Measurements from ENCODE around the gene DPM3. TPM values are rescaled to one million over a fixed set of nuclear protein-coding genes. Genes with fewer than 3 reads are reported as not detected.

Gene DPM3
- total and polyA plus RNA-seq, 2 of the 13 experiments (the other 11 are each of a cell fraction or from before 2014, with no cell fraction given) = 23.2 to 53.4 TPM

DNA sequence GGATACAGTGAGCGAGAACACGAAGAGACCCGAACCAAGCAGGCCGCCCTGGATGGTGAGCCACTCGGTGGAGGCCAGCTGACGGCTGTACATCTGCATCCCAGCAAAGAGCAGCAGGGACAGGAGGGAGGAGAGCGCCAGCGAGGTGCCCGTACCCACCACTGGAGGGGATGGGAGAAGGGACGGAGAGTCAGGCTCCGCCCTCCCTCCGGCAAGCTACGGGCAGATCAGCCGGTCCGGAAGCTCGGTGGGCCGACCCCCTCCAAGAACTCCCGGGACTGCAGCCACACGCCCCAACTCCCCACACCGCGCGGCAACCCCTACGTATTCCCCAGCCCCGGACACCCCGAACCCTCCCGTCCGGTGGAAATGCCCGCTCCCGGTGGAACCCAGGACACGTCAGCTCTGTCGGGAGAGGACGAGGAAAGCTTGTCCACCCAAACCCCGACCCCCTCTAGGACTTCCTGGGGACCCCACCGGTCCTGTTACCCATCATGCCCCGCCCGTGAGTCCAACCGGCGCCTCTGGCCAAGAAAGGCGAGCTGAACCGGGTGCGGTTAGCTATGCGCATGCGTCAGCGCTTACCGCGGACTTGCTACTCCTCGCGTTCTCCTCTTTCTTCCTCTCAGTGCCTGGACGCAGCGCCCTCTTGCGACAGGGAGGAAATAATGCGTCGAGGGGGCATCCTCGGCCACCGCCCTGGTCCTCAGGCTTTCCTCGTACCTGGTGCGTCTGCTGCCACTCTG, 32.6 kb upstream of the DPM3 start, which contains the start of gene KRTCAP2 (continued):
- TF ChIP-seq CC2D1A (CRISPR knock-in tag; IDR thresholded peaks at IDR 0.05) = no peak
- TF ChIP-seq, protein P1, sequence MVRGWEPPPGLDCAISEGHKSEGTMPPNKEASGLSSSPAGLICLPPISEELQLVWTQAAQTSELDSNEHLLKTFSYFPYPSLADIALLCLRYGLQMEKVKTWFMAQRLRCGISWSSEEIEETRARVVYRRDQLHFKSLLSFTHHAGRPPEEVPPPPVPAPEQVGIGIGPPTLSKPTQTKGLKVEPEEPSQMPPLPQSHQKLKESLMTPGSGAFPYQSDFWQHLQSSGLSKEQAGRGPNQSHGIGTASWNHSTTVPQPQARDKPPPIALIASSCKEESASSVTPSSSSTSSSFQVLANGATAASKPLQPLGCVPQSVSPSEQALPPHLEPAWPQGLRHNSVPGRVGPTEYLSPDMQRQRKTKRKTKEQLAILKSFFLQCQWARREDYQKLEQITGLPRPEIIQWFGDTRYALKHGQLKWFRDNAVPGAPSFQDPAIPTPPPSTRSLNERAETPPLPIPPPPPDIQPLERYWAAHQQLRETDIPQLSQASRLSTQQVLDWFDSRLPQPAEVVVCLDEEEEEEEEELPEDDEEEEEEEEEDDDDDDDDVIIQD (CRISPR knock-in tag; IDR thresholded peaks at IDR 0.05; ENCODE audit: low read depth) = peak; percentile 65; the same call in 1 of the 2 replicates
- no peak for TF ChIP-seq ZNF564 (CRISPR knock-in tag; IDR thresholded peaks at IDR 0.05)
- TF ChIP-seq THYN1 (CRISPR knock-in tag; IDR thresholded peaks at IDR 0.05; ENCODE audit: borderline replicate concordance, low read depth) = no peak
- TF ChIP-seq ZNF44 (CRISPR knock-in tag; IDR thresholded peaks at IDR 0.05) = 0 out of 2 replicates have a peak, but pooled peaks have one; percentile 88
- TF ChIP-seq, protein P2, sequence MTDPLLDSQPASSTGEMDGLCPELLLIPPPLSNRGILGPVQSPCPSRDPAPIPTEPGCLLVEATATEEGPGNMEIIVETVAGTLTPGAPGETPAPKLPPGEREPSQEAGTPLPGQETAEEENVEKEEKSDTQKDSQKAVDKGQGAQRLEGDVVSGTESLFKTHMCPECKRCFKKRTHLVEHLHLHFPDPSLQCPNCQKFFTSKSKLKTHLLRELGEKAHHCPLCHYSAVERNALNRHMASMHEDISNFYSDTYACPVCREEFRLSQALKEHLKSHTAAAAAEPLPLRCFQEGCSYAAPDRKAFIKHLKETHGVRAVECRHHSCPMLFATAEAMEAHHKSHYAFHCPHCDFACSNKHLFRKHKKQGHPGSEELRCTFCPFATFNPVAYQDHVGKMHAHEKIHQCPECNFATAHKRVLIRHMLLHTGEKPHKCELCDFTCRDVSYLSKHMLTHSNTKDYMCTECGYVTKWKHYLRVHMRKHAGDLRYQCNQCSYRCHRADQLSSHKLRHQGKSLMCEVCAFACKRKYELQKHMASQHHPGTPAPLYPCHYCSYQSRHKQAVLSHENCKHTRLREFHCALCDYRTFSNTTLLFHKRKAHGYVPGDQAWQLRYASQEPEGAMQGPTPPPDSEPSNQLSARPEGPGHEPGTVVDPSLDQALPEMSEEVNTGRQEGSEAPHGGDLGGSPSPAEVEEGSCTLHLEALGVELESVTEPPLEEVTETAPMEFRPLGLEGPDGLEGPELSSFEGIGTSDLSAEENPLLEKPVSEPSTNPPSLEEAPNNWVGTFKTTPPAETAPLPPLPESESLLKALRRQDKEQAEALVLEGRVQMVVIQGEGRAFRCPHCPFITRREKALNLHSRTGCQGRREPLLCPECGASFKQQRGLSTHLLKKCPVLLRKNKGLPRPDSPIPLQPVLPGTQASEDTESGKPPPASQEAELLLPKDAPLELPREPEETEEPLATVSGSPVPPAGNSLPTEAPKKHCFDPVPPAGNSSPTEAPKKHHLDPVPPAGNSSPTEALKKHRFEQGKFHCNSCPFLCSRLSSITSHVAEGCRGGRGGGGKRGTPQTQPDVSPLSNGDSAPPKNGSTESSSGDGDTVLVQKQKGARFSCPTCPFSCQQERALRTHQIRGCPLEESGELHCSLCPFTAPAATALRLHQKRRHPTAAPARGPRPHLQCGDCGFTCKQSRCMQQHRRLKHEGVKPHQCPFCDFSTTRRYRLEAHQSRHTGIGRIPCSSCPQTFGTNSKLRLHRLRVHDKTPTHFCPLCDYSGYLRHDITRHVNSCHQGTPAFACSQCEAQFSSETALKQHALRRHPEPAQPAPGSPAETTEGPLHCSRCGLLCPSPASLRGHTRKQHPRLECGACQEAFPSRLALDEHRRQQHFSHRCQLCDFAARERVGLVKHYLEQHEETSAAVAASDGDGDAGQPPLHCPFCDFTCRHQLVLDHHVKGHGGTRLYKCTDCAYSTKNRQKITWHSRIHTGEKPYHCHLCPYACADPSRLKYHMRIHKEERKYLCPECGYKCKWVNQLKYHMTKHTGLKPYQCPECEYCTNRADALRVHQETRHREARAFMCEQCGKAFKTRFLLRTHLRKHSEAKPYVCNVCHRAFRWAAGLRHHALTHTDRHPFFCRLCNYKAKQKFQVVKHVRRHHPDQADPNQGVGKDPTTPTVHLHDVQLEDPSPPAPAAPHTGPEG (CRISPR knock-in tag; IDR thresholded peaks at IDR 0.05) = 0 out of 2 replicates have a peak, but pooled peaks have one; percentile 39
- TF ChIP-seq CBFB (CRISPR knock-in tag; IDR thresholded peaks at IDR 0.05) = peak; percentile 60; the same call in 1 of the 2 replicates
- no peak for TF ChIP-seq NRL (CRISPR knock-in tag; IDR thresholded peaks at IDR 0.05; ENCODE audit: borderline replicate concordance)
- peak; percentile 61; the same call in 1 of the 3 replicates for TF ChIP-seq MXI1 (IDR thresholded peaks at IDR 0.05; ENCODE audit: borderline replicate concordance, low read depth, low read length)
- TF ChIP-seq, protein P3, sequence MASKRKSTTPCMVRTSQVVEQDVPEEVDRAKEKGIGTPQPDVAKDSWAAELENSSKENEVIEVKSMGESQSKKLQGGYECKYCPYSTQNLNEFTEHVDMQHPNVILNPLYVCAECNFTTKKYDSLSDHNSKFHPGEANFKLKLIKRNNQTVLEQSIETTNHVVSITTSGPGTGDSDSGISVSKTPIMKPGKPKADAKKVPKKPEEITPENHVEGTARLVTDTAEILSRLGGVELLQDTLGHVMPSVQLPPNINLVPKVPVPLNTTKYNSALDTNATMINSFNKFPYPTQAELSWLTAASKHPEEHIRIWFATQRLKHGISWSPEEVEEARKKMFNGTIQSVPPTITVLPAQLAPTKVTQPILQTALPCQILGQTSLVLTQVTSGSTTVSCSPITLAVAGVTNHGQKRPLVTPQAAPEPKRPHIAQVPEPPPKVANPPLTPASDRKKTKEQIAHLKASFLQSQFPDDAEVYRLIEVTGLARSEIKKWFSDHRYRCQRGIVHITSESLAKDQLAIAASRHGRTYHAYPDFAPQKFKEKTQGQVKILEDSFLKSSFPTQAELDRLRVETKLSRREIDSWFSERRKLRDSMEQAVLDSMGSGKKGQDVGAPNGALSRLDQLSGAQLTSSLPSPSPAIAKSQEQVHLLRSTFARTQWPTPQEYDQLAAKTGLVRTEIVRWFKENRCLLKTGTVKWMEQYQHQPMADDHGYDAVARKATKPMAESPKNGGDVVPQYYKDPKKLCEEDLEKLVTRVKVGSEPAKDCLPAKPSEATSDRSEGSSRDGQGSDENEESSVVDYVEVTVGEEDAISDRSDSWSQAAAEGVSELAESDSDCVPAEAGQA (IDR thresholded peaks at IDR 0.05; ENCODE audit: low read depth) = peak; percentile 74; the same call in 1 of the 2 replicates
- TF ChIP-seq, protein P3 (CRISPR knock-in tag; IDR thresholded peaks at IDR 0.05; ENCODE audit: borderline replicate concordance) = no peak
- no peak for TF ChIP-seq ZMYM3 (CRISPR knock-in tag; IDR thresholded peaks at IDR 0.05)
- TF ChIP-seq ZMYM2 (CRISPR knock-in tag; IDR thresholded peaks at IDR 0.05) = no peak
